GM12878 (cell line): ENCODE data around the gene SLC22A4. TPM values are rescaled to one million over a fixed set of nuclear protein-coding genes. Genes with fewer than 3 reads are reported as not detected.

Experiments used
- ATAC-seq: fragments of 200-7000 bp; cut with Tn5 transposase; 3 replicates; pipeline ENCODE4 v1.9.1; 2020; ENCODE audit warnings: mild to moderate bottlenecking, moderate library complexity
- BruUV-seq: library from RNA; stranded (reverse); fragments of 400-500 nt; replicated peaks from 2 replicates; lab custom pipeline; 2021; lab: Mats Ljungman, UMichigan
- CTCF ChIA-PET: fragments of 300-600 bp; sonication (Branson Sonifier 250); formaldehyde crosslinking; extraction: SDS; loops from one replicate; lab custom pipeline; 2021; ENCODE audit warnings: inconsistent platforms; lab: Yijun Ruan, JAX
- POLR2A ChIA-PET: fragments of 350-600 bp; formaldehyde crosslinking; extraction: SDS; loops from one replicate; lab custom pipeline; 2021; ENCODE audit warnings: inconsistent platforms; lab: Charles Lee
- RAD21 ChIA-PET: fragments of 300-600 bp; sonication (Branson Sonifier 250); formaldehyde crosslinking; loops from one replicate; lab custom pipeline; 2023; ENCODE audit warnings: antibody characterized with exemption; ENCODE audit not compliant: unreplicated experiment; lab: Charles Lee
- SMC1A ChIA-PET: fragments of 300-600 bp; sonication (Branson Sonifier 250); formaldehyde crosslinking; loops from one replicate; lab custom pipeline; 2023; ENCODE audit not compliant: unreplicated experiment, uncharacterized antibody; lab: Charles Lee
- DNase-seq: peaks from one replicate; pipeline ENCODE4 v3.0.0-alpha.2; 2011; ENCODE audit warnings: low read depth, low spot score
- FAIRE-seq: peaks from 3 replicates; lab custom pipeline; 2011; peaks lifted over from hg19 to GRCh38; lab: Jason Lieb, UNC
- H2AFZ ChIP-seq: 2 replicates; pipeline ENCODE4 v1.6.0; 2011; ENCODE audit warnings: low read depth, low read length, control low read depth; ENCODE audit not compliant: control insufficient read depth
- H3K27ac ChIP-seq: 2 replicates; pipeline ENCODE4 v1.5.1; 2011; ENCODE audit warnings: control low read depth; ENCODE audit not compliant: control insufficient read depth, insufficient read depth
- H3K27me3 ChIP-seq, 2 experiments: replicated peaks in 1 of 2; 2 replicates each; pipeline versions ENCODE4 v1.6.0 to v1.6.1; 2011; ENCODE audit warnings: low read length in 1 of 2; ENCODE audit not compliant: control insufficient read depth in 2 of 2, insufficient read depth in 2 of 2
- H3K36me3 ChIP-seq, 2 experiments: 2 replicates each; pipeline ENCODE4 v1.5.1; 2011; ENCODE audit warnings: low read length in 1 of 2; ENCODE audit not compliant: control insufficient read depth in 2 of 2, insufficient read depth in 2 of 2
- H3K4me1 ChIP-seq: 2 replicates; pipeline ENCODE4 v1.6.1; 2011; ENCODE audit warnings: mild to moderate bottlenecking, low read length, moderate library complexity, mixed read lengths; ENCODE audit not compliant: control insufficient read depth, insufficient read depth
- H3K4me2 ChIP-seq: 2 replicates; pipeline ENCODE4 v1.6.0; 2011; ENCODE audit warnings: control low read depth; ENCODE audit not compliant: control insufficient read depth, insufficient read depth
- H3K4me3 ChIP-seq: fragments of 200-600 bp; sonication (generic); 2 replicates; pipeline ENCODE4 v1.5.1; 2016
- H3K79me2 ChIP-seq: 2 replicates; pipeline ENCODE4 v1.6.0; 2011; ENCODE audit warnings: low read length; ENCODE audit not compliant: control insufficient read depth, insufficient read depth
- H3K9ac ChIP-seq: 2 replicates; pipeline ENCODE4 v1.8.0; 2011; ENCODE audit warnings: low read length, control low read depth, mixed read lengths; ENCODE audit not compliant: control insufficient read depth, insufficient read depth
- H3K9me3 ChIP-seq: replicated peaks from 3 replicates; pipeline ENCODE4 v1.5.1; 2011; ENCODE audit warnings: mild to moderate bottlenecking, low read length; ENCODE audit not compliant: control insufficient read depth, insufficient read depth
- H4K20me1 ChIP-seq: 2 replicates; pipeline ENCODE4 v1.6.0; 2011; ENCODE audit not compliant: control insufficient read depth, insufficient read depth
- NFYB ChIP-seq: IDR thresholded peaks from 2 replicates; pipeline ENCODE4 v1.6.1; 2011; ENCODE audit warnings: low read depth, mild to moderate bottlenecking, low read length, improper control_type of control experiment, moderate library complexity; ENCODE audit not compliant: insufficient read depth
- PML ChIP-seq: IDR thresholded peaks from 2 replicates; pipeline ENCODE4 v1.6.1; 2012; ENCODE audit warnings: low read length, inconsistent platforms
- USF2 ChIP-seq: IDR thresholded peaks from 2 replicates; pipeline ENCODE4 v1.6.1; 2011; ENCODE audit warnings: low read depth, low read length, improper control_type of control experiment, borderline replicate concordance
- WGBS: methylation state at CpG from one replicate; pipeline ENCODE4 v1.1.6; 2016; ENCODE audit warnings: low lambda C conversion rate; ENCODE audit not compliant: insufficient replicate concordance, insufficient coverage; ENCODE audit errors: missing lambda C conversion rate; 5-methylcytosine and 5-hydroxymethylcytosine counted together
- in situ Hi-C: fragments of 300-500 bp; cut with MboI; formaldehyde crosslinking; loops from 9 replicates; pipeline ENCODE4 v1.14.3; 2018; ENCODE audit warnings: mixed read lengths
- intact Hi-C: fragments of 100-400 bp; cut with micrococcal nuclease; formaldehyde crosslinking; loops from one replicate; pipeline ENCODE4 v1.14.2; 2022; ENCODE audit not compliant: unreplicated experiment
- polyA plus RNA-seq, 11 experiments: library from polyadenylated mRNA; depleted of rRNA in 4 of 11; unstranded in 6 of 11; stranded (reverse) in 5 of 11; fragments of >200 nt; fragmentation: Nextera tagmentation in 4 of 11; fragmentation: Illumina TruSeq in 1 of 11; extraction: Ambion mirVana in 4 of 11; extraction: Trizol in 1 of 11; gene quantifications; 1 replicate in 1 of 11; 2 replicates in 10 of 11; pipeline versions ENCODE4 v1.2.1 to v1.2.3, GENCODE V29; 2011 to 2016; ENCODE audit warnings: inconsistent platforms in 2 of 11, missing spikeins in 2 of 11, low read depth in 1 of 11
- total RNA-seq, 4 experiments: library from RNA; depleted of rRNA in 3 of 4; stranded (reverse); fragments of >200 nt in 3 of 4; fragmentation: Illumina TruSeq in 1 of 4; extraction: Trizol in 1 of 4; gene quantifications; 2 replicates each; pipeline versions ENCODE4 v1.2.1 to v1.2.3, GENCODE V29; 2013 to 2021

The SLC22A4 gene
- total and polyA plus RNA-seq, 10 of the 15 experiments (the other 5 are each of a cell fraction or from before 2014, with no cell fraction given): 0.04 to 0.61 (median 0.10) TPM; not detected in 2

DNA sequence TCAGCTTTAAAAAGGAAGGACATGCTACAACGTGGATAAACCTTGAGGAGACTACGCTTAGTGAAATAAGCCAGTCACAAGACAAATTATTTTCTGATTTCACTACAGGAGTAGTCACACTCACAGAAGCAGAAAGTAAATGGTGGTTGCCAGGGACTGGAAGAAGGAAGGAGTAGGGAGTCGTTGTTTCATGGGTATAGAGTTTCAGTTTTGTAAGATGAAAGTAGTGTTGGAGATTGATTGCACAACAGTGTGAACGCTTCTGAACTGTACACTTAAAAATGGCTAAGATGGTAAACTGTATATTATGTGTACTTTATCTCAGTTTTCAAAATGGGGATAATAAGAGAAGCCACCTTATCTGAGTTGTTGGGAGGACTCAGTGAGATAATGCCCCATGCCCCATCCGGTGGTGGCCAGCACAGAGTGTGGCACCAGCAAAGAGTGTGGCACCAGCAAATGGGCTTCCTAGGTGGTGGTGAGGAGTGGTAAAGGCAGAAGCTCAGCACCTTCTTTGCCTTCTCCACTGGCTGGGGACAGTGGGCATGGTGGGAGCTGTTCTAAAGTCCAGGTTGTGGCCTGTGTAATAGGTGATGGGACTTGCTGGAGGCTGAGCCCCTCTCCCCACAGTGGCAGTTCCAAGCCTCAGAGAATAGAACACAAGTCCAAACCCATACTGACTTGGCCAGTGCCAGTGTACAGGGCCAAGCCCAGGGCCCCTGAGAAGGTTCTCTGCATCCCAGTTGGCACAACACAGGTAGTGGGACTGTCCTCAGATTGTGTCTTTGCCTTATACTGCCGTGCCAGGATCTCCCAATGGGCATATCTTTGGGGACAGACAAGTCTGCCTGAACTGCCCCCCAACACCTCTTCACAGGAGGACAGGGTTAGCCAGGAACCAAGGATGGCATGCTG lies 4.4 kb downstream of the SLC22A4 start:
- Histone ChIP-seq H3K4me3 (no peak overlapping the region), H3K79me2 (no peaks in the 10 kb centered on the region), H3K4me2 (no peak overlapping the region), H3K27me3 (peaks cover 5 to 17% of the 10 kb centered on the region in 2 experiments; a peak in 3 of 4 replicates), H4K20me1 (no peaks in the 10 kb centered on the region; the same call in 1 of the 2 replicates), H3K36me3 (no peaks in the 10 kb centered on the region), H3K4me1 (peaks cover 13% of the 10 kb centered on the region), H2AFZ (no peak overlapping the region), H3K27ac (no peak overlapping the region)
- ChIA-PET SMC1A (interaction anchor here (2.0 kb wide), 1 partner anchor 60 kb away, joined by 4 read pairs; no protein-coding TSS in a partner anchor), CTCF (no interaction called here), RAD21 (no interaction called here)
- intact Hi-C loops (no loop called here), in situ Hi-C loops (no loop called here)
- no peak for FAIRE-seq
- no TSS peak for BruUV-seq
- 35% methylated on average over 6 of the region's 6 CpGs for WGBS
- TF ChIP-seq NFYB: no peak
- TF ChIP-seq, all 136 proteins: peak for 0
- Histone ChIP-seq H3K9me3 (no peaks in the 10 kb centered on the region), H3K9ac (no peak overlapping the region)
- POLR2A ChIA-PET: no interaction called here
- DNase-seq (no peak), ATAC-seq (no peak)

- BruUV-seq: no TSS peak
- ChIA-PET POLR2A (no interaction called here), CTCF (interaction anchor here (1.0 kb wide), 1 partner anchor 61 kb away, joined by 6 read pairs; no protein-coding TSS in a partner anchor), RAD21 (no interaction called here), SMC1A (no interaction called here)
- no peaks in the 10 kb centered on the region for H3K36me3 ChIP-seq
- H3K27ac ChIP-seq: no peak overlapping the region
- in situ Hi-C loops: no loop called here
- no peak overlapping the region for H3K4me2 ChIP-seq
- H3K27me3 ChIP-seq: peaks cover 5 to 13% of the 10 kb centered on the region in 2 experiments; a peak in 3 of 4 replicates
- H3K4me3 ChIP-seq: no peak overlapping the region
- FAIRE-seq (no peak), DNase-seq (no peak), ATAC-seq (no peak)
- peaks cover 4% of the 10 kb centered on the region for H3K4me1 ChIP-seq
- H3K9me3 ChIP-seq: no peaks in the 10 kb centered on the region
- no peak overlapping the region for H2AFZ ChIP-seq
- no peak overlapping the region for H3K9ac ChIP-seq
- 63% methylated on average over 2 of the region's 2 CpGs for WGBS
- TF ChIP-seq USF2: no peak
- no peak for TF ChIP-seq PML
- no peaks in the 10 kb centered on the region; the same call in 1 of the 2 replicates for H4K20me1 ChIP-seq
- intact Hi-C loops: no loop called here
- no peaks in the 10 kb centered on the region for H3K79me2 ChIP-seq
These were observed 5.7 kb downstream of the SLC22A4 start for GRCh38 chr5:132299917-132300316.
